Activated gamma-delta T cell (primary cell): ENCODE measurements around the gene GPSM3.
"Not testable (repeated sequence)": the region's sequence is repeated elsewhere in the genome, so short reads cannot be mapped to it uniquely, and the experiment has no call there.

Experiments
- DNase-seq: peaks from one replicate; lab custom pipeline; 2025; lab: John Stamatoyannopoulos, UW

The GPSM3 gene

DNA sequence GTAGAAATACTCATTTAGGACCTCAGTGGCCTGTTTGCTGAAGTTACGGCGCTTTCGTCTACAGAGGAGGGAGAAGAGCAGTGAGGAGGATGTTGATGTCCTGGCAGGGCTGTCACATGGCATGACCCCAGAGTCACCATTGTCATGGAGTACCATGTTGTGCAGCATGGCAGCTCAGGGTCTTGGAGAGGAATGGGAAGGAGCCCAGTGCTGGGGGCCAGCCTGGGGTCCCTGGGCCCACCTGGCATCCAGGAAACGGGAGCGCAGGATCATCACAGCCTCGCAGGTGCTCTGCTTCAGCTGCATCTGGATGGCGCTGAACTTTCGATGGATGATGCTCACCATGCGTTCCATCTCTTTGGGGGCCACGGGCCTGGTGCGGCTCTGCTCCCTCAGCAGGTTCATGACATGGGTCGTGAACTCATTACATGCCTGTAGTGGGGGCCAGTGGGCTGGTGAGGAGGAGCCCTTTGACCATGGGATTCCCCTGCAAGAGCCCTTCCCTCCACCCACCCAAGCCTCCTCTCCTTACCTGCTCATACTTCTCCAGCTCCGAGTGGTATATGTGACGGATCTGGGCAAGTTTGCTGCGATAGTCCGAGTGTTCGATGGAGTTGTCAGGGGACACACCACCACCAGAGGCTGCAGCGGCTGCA is 4.6 kb downstream of the GPSM3 start:
- DNase-seq, result not testable (repeated sequence)

GRCh38 chr6:32187009-32187709 is 5.3 kb downstream of the GPSM3 start:
- DNase-seq, result no peak

DNA sequence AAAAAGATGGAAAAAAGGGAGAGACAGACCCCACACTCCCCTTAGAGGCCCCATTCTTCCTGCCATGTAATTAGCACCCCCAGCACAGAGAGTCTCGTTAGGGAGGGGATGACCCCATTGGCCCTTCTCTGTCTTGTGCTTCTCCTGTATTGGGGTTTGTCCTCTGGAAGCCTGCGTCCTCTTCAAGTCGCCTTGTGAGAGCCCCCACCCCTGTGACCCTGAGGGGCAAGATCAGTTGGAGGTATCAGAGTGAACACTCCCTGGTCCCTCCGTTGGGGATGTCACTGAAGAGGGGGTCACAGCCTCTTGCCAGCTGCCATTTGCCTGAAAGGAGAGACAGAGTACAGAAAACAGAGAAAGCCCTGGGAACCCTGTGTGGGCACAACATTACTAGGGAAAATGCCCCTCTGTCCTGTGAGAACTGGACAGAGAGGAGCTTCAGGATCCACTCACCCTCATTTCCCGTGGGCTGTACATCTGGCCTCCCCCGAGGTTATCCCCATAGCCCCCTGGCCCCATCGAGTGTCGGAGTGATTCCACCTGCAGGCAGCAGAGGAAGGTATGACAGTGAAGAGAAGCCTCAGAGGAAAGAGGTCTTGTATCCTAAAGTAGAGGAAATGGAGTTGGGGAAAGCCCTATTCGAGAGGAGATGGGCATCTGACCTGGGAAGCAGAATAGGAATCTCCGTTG is 6.1 kb downstream of the GPSM3 start:
- not testable (repeated sequence) for DNase-seq

GRCh38 chr6:32185681-32186131 is 6.7 kb downstream of the GPSM3 start:
- not testable (repeated sequence) for DNase-seq

DNA sequence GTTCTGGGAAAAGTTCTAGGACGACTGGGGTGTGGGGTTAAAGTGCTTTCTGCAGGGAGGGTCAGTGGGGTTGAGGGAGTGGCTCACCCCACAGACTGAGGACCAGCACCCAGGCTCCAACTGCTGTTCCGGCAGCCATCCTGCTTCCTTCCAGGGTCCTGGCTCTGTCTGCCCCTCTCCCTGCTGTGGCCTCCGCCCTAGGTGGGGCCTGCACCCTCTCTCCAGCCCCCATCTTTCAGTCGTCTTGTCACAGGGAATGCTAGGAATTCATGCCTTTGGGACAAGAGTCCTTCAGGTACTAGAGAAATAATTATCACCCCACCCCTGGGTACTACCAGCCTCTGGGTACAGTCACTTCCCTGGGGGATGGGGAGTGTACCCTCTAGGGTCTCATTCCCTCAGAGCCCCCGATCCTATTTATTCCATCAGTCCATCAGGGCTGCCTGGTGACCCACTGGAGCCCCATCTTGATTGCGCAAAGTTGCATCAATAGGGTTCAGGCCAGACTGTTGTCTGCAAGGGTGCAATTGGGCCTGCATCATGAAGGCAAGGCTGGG is 8.3 kb downstream of the GPSM3 start, which contains the start of gene AGER:
AGER (minus strand) TSS at position 170 of the 557 bp plus-strand sequence; CDS start at position 139, 31 bp downstream.
- DNase-seq, result no peak

- DNase-seq, result no peak
Measured at GRCh38 chr6:32183483-32184083, 8.9 kb downstream of the GPSM3 start.

GRCh38 chr6:32183030-32183429 is 9.4 kb downstream of the GPSM3 start:
- no peak for DNase-seq

DNA sequence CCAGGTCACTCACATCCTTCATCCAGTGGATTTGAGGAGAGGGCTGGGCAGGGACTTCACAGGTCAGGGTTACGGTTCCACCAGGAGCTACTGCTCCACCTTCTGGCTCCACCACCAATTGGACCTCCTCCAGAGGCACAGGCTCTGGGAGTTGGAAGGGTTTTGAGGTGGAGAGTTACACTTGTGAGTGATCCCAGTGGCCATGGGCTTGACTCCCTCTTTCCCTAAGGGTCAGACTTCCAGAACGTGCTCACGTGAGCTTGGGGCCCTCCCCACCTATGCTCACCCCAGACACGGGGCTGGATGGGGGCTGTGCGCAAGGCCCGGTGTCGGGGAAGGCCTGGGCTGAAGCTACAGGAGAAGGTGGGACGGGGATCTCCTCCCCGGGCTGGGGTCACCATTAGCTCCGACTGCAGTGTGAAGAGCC is 9.9 kb downstream of the GPSM3 start:
- DNase-seq, result no peak

GRCh38 chr6:32181915-32182529 is 10.4 kb downstream of the GPSM3 start:
- no peak for DNase-seq

- no peak for DNase-seq
Measured at GRCh38 chr6:32181148-32181702, 11.2 kb downstream of the GPSM3 start.

DNA sequence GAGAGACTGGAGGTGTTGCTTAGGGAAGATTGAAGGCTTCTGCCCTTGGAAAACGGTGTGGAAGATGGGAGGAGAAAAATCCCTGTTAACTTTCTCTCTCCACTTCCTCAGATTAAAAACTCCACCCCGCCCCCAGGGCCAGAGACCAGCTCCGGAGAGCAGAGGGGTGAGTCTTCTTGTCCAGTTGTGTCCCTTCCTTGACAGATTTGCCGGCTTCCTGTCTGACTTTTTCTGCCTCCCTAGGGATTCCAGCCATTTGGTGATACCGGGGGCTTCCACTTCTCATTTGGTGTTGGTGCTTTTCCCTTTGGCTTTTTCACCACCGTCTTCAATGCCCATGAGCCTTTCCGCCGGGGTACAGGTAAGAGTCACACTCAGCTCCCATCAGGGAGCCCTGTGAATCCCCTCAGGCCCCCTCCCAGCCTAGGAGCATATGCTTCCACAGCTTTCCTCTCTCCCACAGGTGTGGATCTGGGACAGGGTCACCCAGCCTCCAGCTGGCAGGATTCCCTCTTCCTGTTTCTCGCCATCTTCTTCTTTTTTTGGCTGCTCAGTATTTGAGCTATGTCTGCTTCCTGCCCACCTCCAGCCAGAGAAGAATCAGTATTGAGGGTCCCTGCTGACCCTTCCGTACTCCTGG is 12.6 kb downstream of the GPSM3 start:
- no peak for DNase-seq

GRCh38 chr6:32178547-32179440 is 13.6 kb downstream of the GPSM3 start:
- peak; percentile 48 for DNase-seq

DNA sequence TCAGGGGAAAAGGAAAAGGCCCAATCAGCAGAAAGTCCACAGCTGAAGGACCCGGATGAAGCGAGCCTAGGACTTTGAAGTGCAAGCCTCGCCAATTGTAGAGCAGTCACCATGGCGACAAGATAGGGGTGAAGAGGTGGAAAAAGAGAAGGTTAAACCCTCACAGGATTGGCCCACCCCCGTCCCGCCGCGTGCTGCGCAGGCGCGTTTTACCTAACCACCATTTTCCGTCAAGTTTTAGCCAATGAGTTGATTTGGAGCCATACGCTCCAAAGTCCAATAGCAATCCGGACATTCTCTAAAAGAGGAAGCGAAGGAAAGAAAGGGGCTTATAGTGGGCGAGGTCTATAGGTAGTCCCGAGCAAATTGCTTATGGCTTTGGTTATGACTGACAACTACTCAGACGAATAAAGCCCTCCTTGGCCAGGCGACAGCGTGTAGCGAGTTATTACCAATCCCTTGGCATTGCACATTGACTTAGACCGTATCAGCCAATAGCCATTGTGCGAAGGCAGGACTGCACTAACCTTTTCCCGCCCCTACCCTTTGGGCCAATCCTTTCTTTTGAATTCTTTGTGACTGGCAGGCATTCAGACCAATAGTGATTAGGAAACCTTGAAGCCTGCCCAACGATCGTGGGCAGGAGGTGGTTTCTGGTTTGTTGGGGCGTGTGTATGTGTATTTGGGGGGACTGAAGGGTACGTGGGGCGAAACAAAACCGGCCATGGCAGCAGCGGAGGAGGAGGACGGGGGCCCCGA is 14.5 kb downstream of the GPSM3 start, which contains the start of gene RNF5:
RNF5 (plus strand) TSS at position 618 of the 759 bp plus-strand sequence; CDS start at position 725, 107 bp downstream.
- peak; percentile 82 for DNase-seq

DNA sequence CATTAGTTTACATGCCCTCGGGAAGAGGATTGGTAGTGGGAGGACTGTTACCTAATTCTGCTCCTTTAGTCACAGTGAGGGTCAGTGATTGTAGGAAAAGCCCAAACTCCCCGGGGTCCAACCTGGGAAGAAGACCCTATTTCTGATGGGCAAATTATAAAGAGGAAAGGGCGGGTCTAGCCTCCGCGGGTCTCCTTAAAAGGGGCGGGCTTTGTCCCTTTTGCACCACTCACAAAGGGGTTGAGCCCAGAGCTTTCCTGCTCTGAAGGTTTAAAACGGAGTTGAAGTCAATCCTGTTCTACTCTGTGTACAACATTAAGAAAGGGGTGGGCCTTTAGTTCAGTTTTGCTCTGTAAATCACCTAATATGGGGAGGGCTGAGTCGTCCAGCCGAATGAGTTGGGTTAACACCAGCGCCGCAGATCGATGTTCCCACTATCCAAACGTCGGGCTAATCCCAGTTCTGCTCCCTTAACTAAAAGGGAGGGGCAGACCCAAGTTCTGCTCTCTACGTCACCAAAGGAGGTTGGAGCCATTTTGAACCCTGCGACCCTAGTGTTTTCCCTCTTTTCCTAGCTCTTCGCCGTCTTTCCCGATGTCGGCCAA is 15.2 kb downstream of the GPSM3 start:
- no peak for DNase-seq

DNA sequence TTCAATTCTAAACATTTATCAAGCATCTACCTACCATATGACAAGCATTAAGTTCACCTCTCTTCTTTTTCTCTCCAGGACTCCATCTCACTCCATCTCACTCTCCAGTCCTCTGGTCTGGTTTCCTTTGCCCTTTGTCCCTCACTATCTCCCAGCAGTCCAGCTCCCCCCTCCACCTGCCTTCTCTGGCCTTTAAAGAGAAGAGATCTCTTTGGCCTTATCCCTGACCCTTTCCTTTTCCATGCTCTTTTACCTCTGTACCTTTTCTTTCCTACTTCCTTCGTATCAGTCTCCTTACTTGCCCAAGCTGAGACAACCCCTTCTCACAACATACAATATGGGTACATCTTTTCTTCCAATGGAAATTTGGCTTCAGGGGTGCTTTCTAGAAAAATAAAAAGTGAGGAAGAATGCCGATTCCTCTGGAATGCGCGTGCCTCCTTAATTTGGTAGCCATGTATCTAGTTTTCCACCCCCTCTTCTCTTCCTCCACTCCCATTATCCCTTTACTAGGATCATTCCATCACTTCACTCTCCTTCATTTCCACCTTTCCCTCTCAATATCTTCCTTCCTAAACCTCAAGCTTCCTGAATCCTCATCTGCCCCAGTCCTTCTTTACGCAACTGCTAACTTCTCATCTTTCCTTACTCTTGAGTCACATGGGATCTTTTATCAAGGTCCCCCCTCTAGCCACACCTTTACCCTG is 15.8 kb downstream of the GPSM3 start:
- no peak for DNase-seq

DNA sequence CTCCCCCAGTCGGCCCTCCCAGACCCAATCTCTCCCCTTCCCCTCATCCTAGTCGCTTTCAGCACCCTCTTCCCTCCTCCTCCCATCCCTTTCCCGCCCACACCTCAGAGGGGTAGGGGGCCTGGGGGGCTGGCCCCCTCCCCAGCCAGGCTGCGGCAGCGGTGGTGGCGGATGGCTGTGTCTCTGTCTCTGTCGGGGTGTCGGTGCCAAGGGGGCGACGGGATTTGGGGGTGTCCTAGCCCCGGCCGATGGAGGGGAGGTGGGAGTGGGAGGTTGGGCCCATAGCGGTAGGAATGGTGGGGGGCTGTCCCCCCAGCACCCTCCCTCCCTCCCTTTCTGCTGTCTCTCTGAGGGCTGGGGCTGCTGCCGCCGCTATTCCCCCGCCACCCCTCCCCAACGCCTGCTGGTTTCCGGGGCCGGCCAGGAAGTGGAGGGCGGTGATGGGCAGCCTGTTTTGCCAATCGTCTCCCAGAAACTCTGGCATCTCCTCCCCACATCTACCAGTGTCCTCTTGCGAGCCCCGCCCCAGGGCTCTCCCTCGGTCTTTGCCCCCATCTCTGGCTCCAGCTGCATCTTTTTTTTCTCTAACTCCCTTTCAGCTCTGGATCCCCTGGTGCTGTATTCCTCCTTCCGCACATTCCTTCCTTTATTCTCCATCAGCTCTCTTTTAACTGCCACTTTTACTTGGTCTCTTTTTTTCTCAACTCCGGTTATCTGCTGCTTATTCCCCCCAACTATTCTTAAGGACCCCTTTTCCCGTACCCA is 16.6 kb downstream of the GPSM3 start, which contains the start of gene AGPAT1:
AGPAT1 (minus strand) TSS at position 374 of the 765 bp plus-strand sequence. CDS start 4,588 bp downstream, outside the sequence.
- peak; percentile 73 for DNase-seq

GRCh38 chr6:32175322-32175710 is 17.1 kb downstream of the GPSM3 start:
- DNase-seq, result no peak
